IMR-90 (cell line): ENCODE measurements around the gene RALGAPA2. TPM values are rescaled to one million over a fixed set of nuclear protein-coding genes. Genes with fewer than 3 reads are reported as not detected.

ENCODE experiments used
- ATAC-seq: fragments of 200-7000 bp; cut with Tn5 transposase; 2 replicates; pipeline ENCODE4 v1.9.1; 2020; ENCODE audit warnings: low read depth, mild to moderate bottlenecking, moderate library complexity
- BruUV-seq: library from RNA; stranded (reverse); fragments of 400-500 nt; replicated peaks from 2 replicates; lab custom pipeline; 2021; lab: Mats Ljungman, UMichigan
- CTCF ChIA-PET: fragments of 300-600 bp; formaldehyde crosslinking; extraction: SDS; loops from one replicate; lab custom pipeline; 2021; ENCODE audit warnings: antibody characterized with exemption; lab: Yijun Ruan, JAX
- POLR2A ChIA-PET: fragments of 300-600 bp; sonication (Branson Sonifier 250); formaldehyde crosslinking; loops from one replicate; lab custom pipeline; 2022; ENCODE audit warnings: antibody characterized with exemption; ENCODE audit not compliant: unreplicated experiment; lab: Charles Lee
- DNase-seq: peaks from one replicate; pipeline ENCODE4 v3.0.0; 2013
- H2AFZ ChIP-seq: replicated peaks from 2 replicates; pipeline ENCODE3; 2013; ENCODE audit warnings: low read length, mild to moderate bottlenecking; ENCODE audit not compliant: poor library complexity
- H2AK5ac ChIP-seq: 2 replicates; pipeline ENCODE4 v1.6.1; 2013; ENCODE audit warnings: low read depth, low read length, inconsistent platforms
- H2AK9ac ChIP-seq: replicated peaks from 2 replicates; pipeline ENCODE3; 2013; ENCODE audit warnings: mild to moderate bottlenecking, low read depth, low read length, moderate library complexity; ENCODE audit not compliant: poor library complexity
- H2BK120ac ChIP-seq: 2 replicates; pipeline ENCODE4 v1.6.1; 2013; ENCODE audit warnings: low read depth, low read length, inconsistent platforms
- H2BK15ac ChIP-seq: 3 replicates; pipeline ENCODE4 v1.6.1; 2013; ENCODE audit warnings: low read depth, low read length, inconsistent platforms
- H2BK20ac ChIP-seq: 2 replicates; pipeline ENCODE4 v1.6.1; 2013; ENCODE audit warnings: low read depth, mild to moderate bottlenecking, inconsistent platforms, low read length, moderate library complexity
- H2BK5ac ChIP-seq: 2 replicates; pipeline ENCODE4 v1.6.1; 2013; ENCODE audit warnings: mild to moderate bottlenecking, low read depth, low read length, inconsistent platforms; ENCODE audit not compliant: poor library complexity, severe bottlenecking
- H3K14ac ChIP-seq: replicated peaks from 2 replicates; pipeline ENCODE4 v1.6.1; 2013; ENCODE audit warnings: low read depth, low read length, inconsistent platforms
- H3K18ac ChIP-seq: 2 replicates; pipeline ENCODE4 v1.6.1; 2013; ENCODE audit warnings: low read depth, low read length, control low read depth
- H3K23ac ChIP-seq: 2 replicates; pipeline ENCODE4 v1.6.1; 2013; ENCODE audit warnings: low read depth, low read length, inconsistent platforms
- H3K27ac ChIP-seq: 2 replicates; pipeline ENCODE4 v1.5.1; 2013; ENCODE audit warnings: mild to moderate bottlenecking, control low read depth, low read length; ENCODE audit not compliant: insufficient read depth
- H3K27me3 ChIP-seq: 2 replicates; pipeline ENCODE4 v1.6.1; 2013; ENCODE audit warnings: low read length; ENCODE audit not compliant: control insufficient read depth, insufficient read depth
- H3K36me3 ChIP-seq: 2 replicates; pipeline ENCODE4 v1.6.1; 2013; ENCODE audit warnings: low read length, mixed read lengths; ENCODE audit not compliant: control insufficient read depth, insufficient read depth
- H3K4ac ChIP-seq: 2 replicates; pipeline ENCODE4 v1.6.1; 2013; ENCODE audit warnings: low read depth, low read length, inconsistent platforms
- H3K4me1 ChIP-seq: 2 replicates; pipeline ENCODE4 v1.6.1; 2013; ENCODE audit warnings: low read length, mixed read lengths; ENCODE audit not compliant: control insufficient read depth, insufficient read depth
- H3K4me2 ChIP-seq: 2 replicates; pipeline ENCODE4 v1.6.1; 2013; ENCODE audit warnings: low read depth, mild to moderate bottlenecking, control low read depth, low read length, moderate library complexity
- H3K4me3 ChIP-seq: 2 replicates; pipeline ENCODE4 v1.5.1; 2013; ENCODE audit warnings: low read depth, mild to moderate bottlenecking, control low read depth, low read length, moderate library complexity; ENCODE audit not compliant: insufficient read depth
- H3K56ac ChIP-seq: 2 replicates; pipeline ENCODE4 v1.6.1; 2013; ENCODE audit warnings: low read length, inconsistent platforms; ENCODE audit not compliant: insufficient read depth; ENCODE audit errors: extremely low read depth
- H3K79me1 ChIP-seq, 2 experiments: 2 replicates each; pipeline ENCODE4 v1.6.1; 2013; ENCODE audit warnings: low read length in 2 of 2, inconsistent platforms in 1 of 2, low read depth in 1 of 2
- H3K9ac ChIP-seq: 2 replicates; pipeline ENCODE4 v1.6.1; 2013; ENCODE audit warnings: low read depth, low read length, control low read depth
- H3K9me1 ChIP-seq: 2 replicates; pipeline ENCODE4 v1.6.1; 2013; ENCODE audit warnings: low read length, inconsistent platforms; ENCODE audit not compliant: insufficient read depth
- H3K9me3 ChIP-seq: 2 replicates; pipeline ENCODE4 v1.6.1; 2013; ENCODE audit warnings: low read length; ENCODE audit not compliant: control insufficient read depth, insufficient read depth
- H4K20me1 ChIP-seq: 2 replicates; pipeline ENCODE4 v1.6.1; 2013; ENCODE audit warnings: low read length, inconsistent platforms; ENCODE audit not compliant: insufficient read depth
- H4K5ac ChIP-seq: 2 replicates; pipeline ENCODE4 v1.6.1; 2013; ENCODE audit warnings: mild to moderate bottlenecking, low read depth, low read length, control low read depth
- H4K8ac ChIP-seq, 2 experiments: 2 replicates each; pipeline ENCODE4 v1.6.1; 2013; ENCODE audit warnings: low read depth in 2 of 2, low read length in 2 of 2, control low read depth in 1 of 2, inconsistent platforms in 1 of 2
- H4K91ac ChIP-seq: 2 replicates; pipeline ENCODE4 v1.6.1; 2013; ENCODE audit warnings: low read depth, low read length, inconsistent platforms; ENCODE audit not compliant: insufficient read depth
- CHD1 ChIP-seq: IDR thresholded peaks from 2 replicates; pipeline ENCODE4 v1.6.1; 2012; ENCODE audit warnings: low read depth, low read length, improper control_type of control experiment
- CTCF ChIP-seq: conservative IDR thresholded peaks from 2 replicates; pipeline ENCODE4 v1.5.1; 2012; ENCODE audit warnings: mild to moderate bottlenecking, low read depth, low read length, improper control_type of control experiment
- FOS ChIP-seq: fragments of 150-350 bp; IDR thresholded peaks from 2 replicates; pipeline ENCODE4 v1.6.1; 2016; ENCODE audit warnings: low read depth, low read length
- MAFK ChIP-seq: IDR thresholded peaks from 2 replicates; pipeline ENCODE4 v1.6.1; 2012; ENCODE audit warnings: low read depth, low read length, improper control_type of control experiment
- MXI1 ChIP-seq: IDR thresholded peaks from 2 replicates; pipeline ENCODE4 v1.6.1; 2012; ENCODE audit warnings: low read depth, mild to moderate bottlenecking, low read length, moderate library complexity, borderline replicate concordance
- RFX5 ChIP-seq: IDR thresholded peaks from 2 replicates; pipeline ENCODE4 v1.8.0; 2012; ENCODE audit warnings: low read depth, mild to moderate bottlenecking, low read length, moderate library complexity
- USF2 ChIP-seq: fragments of 150-350 bp; IDR thresholded peaks from 2 replicates; pipeline ENCODE4 v1.6.1; 2017; ENCODE audit warnings: mild to moderate bottlenecking, antibody characterized with exemption, low read length, low read depth
- WGBS, 2 experiments: methylation state at CpG; one replicate each; pipeline versions ENCODE4 v1.1.5 to v1.1.7; 2013; ENCODE audit warnings: missing lambda C conversion rate in 2 of 2; ENCODE audit not compliant: insufficient read length in 1 of 2; ENCODE audit errors: extremely low coverage in 2 of 2; 5-methylcytosine and 5-hydroxymethylcytosine counted together
- dilution Hi-C: fragments of 300-500 bp; cut with HindIII; formaldehyde crosslinking; loops from one replicate; pipeline ENCODE4 v1.14.3; 2018; ENCODE audit warnings: low sequenced_read_pairs; ENCODE audit not compliant: unreplicated experiment
- in situ Hi-C: fragments of 300-500 bp; cut with MboI; formaldehyde crosslinking; loops from 3 replicates; pipeline ENCODE4 v1.14.3; 2019; ENCODE audit warnings: low sequenced_read_pairs, inconsistent platforms, mixed read lengths
- intact Hi-C: fragments of 100-400 bp; cut with micrococcal nuclease; formaldehyde crosslinking; loops from 2 replicates; pipeline ENCODE4 v1.10.0; 2022
- polyA plus RNA-seq, 3 experiments: library from polyadenylated mRNA; depleted of rRNA; stranded (reverse); fragments of >200 nt; gene quantifications; 2 replicates each; pipeline ENCODE4 v1.2.3, GENCODE V29; 2012; ENCODE audit warnings: low replicate concordance in 1 of 3
- total RNA-seq: library from RNA; depleted of rRNA; stranded (reverse); fragments of >200 nt; gene quantifications from 2 replicates; pipeline ENCODE4 v1.2.3, GENCODE V29; 2012

RALGAPA2 gene
- total and polyA plus RNA-seq, 2 of the 4 experiments (the other 2 are of a cell fraction): 1.3 to 3.9 TPM

GRCh38 chr20:20423117-20423516, 289.3 kb downstream of the RALGAPA2 start:
- H3K79me1 ChIP-seq: no peaks in the 10 kb centered on the region
- no peak overlapping the region for H2AK5ac ChIP-seq
- H3K18ac ChIP-seq: no peak overlapping the region
- H2AFZ ChIP-seq: peak overlapping the region; percentile 16
- no peak overlapping the region for H2BK5ac ChIP-seq
- no TSS peak for BruUV-seq
- no peak overlapping the region for H4K5ac ChIP-seq
- no peaks in the 10 kb centered on the region for H3K27me3 ChIP-seq
- no peak overlapping the region for H2BK15ac ChIP-seq
- H3K4me2 ChIP-seq: no peak overlapping the region
- no peak overlapping the region for H3K23ac ChIP-seq
- H2AK9ac ChIP-seq: peak overlapping the region; percentile 34
- H4K91ac ChIP-seq: no peak overlapping the region
- no peak overlapping the region for H3K56ac ChIP-seq
- in situ Hi-C loops: no loop called here
- intact Hi-C loops: no loop called here
- ChIA-PET POLR2A (no interaction called here), CTCF (no interaction called here)
- no peaks in the 10 kb centered on the region for H3K9me3 ChIP-seq
- no peak overlapping the region for H3K9ac ChIP-seq
- dilution Hi-C loops: no loop called here
- H3K4ac ChIP-seq: no peak overlapping the region
- no peak overlapping the region for H3K14ac ChIP-seq
- H3K4me3 ChIP-seq: no peak overlapping the region
- H4K20me1 ChIP-seq: no peaks in the 10 kb centered on the region
- no peak for TF ChIP-seq CHD1
- no peak for TF ChIP-seq MXI1
- no peak for TF ChIP-seq RFX5
- no peak for TF ChIP-seq MAFK
- TF ChIP-seq FOS: no peak
- TF ChIP-seq CTCF: no peak
- no peak for TF ChIP-seq USF2
- no peak overlapping the region for H2BK120ac ChIP-seq
- no peaks in the 10 kb centered on the region for H3K36me3 ChIP-seq
- ATAC-seq (no peak), DNase-seq (no peak)
- H2BK20ac ChIP-seq: no peak overlapping the region
- H4K8ac ChIP-seq: no peak overlapping the region
- H3K9me1 ChIP-seq: no peaks in the 10 kb centered on the region; the same call in 1 of the 2 replicates
- WGBS, 2 experiments: no CpG with 5 or more reads among the region's 1 CpG
- H3K27ac ChIP-seq: no peak overlapping the region
- H3K4me1 ChIP-seq: no peaks in the 10 kb centered on the region
